Peyer's patch (tissue), 4 donors: ENCODE data around the gene FAM171A1.

Experiments used
- POLR2A ChIP-seq, 2 donors: fragments of 450-650 bp; IDR thresholded peaks; one replicate each; pipeline ENCODE4 v1.5.1; 2017; ENCODE audit warnings: antibody characterized with exemption in 2 of 2, mild to moderate bottlenecking in 2 of 2, moderate library complexity in 2 of 2
- TF ChIP-seq, protein P1 (sequence below), 6 experiments: fragments of 450-650 bp in 4 of 6; fragments of 200-600 bp in 2 of 6; sonication (generic) in 1 of 6; IDR thresholded peaks; one replicate each; pipeline ENCODE4 v1.5.1; 2017 to 2019; ENCODE audit warnings: antibody characterized with exemption in 6 of 6, mild to moderate bottlenecking in 3 of 6, moderate library complexity in 1 of 6

DNA sequence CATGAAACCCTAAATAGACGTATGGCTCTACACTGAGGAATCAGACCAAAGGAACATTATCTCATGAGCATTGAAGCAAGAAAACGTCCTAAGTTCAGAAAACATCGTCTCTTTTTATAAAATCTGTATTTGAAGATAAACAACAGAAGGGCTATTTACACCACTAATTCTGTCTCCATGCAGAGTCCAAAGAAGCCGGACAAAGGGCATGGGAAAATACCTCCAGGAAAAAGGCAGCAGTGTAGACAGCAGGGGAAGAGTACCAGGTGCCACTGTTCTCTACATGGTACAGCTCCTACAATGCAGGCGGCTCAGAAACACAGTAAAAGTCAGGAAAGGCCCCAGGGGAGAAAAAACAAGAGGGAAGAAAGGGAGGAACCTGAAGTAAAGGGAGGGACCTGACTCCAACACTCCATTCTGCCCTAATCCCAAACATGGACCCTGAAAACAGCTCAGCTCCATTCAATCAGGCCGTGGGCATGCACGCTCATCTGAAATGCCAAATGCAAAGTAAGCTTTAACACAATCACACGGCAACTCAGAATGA lies 17.5 kb downstream of the FAM171A1 start:
- TF ChIP-seq, protein P1, sequence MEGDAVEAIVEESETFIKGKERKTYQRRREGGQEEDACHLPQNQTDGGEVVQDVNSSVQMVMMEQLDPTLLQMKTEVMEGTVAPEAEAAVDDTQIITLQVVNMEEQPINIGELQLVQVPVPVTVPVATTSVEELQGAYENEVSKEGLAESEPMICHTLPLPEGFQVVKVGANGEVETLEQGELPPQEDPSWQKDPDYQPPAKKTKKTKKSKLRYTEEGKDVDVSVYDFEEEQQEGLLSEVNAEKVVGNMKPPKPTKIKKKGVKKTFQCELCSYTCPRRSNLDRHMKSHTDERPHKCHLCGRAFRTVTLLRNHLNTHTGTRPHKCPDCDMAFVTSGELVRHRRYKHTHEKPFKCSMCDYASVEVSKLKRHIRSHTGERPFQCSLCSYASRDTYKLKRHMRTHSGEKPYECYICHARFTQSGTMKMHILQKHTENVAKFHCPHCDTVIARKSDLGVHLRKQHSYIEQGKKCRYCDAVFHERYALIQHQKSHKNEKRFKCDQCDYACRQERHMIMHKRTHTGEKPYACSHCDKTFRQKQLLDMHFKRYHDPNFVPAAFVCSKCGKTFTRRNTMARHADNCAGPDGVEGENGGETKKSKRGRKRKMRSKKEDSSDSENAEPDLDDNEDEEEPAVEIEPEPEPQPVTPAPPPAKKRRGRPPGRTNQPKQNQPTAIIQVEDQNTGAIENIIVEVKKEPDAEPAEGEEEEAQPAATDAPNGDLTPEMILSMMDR (IDR thresholded peaks at IDR 0.05): no peak
- no peak for TF ChIP-seq POLR2A (IDR thresholded peaks at IDR 0.05)
